ENCODE measurements around the gene MRPS33. TPM values are rescaled to one million over a fixed set of nuclear protein-coding genes. Genes with fewer than 3 reads are reported as not detected.

Gene MRPS33
- total RNA-seq, 1 donor from 2014 or later, result 26.5 TPM

Other genes starting within 250 kb of the MRPS33 start
- gene BRAF, start 90.0 kb downstream of the MRPS33 start, total RNA-seq (ENCODE audit: insufficient read depth, low replicate concordance), result 61.2 TPM
- gene TMEM178B, start 59.1 kb upstream of the MRPS33 start, total RNA-seq (ENCODE audit: insufficient read depth, low replicate concordance), result 2.2 TPM